Measurements from ENCODE around the gene MGAT5B. TPM values are rescaled to one million over a fixed set of nuclear protein-coding genes. Genes with fewer than 3 reads are reported as not detected.

MGAT5B gene
- total RNA-seq, 1 donor from 2014 or later, result 7.5 TPM

GRCh38 chr17:76943781-76944213, 75.6 kb downstream of the MGAT5B start:
- no peak for DNase-seq (ENCODE audit: low read depth)
- no peak for TF ChIP-seq CTCF (conservative IDR thresholded peaks at IDR 0.05; ENCODE audit: low read depth, low read length)
- no peak overlapping the region for H3K4me3 ChIP-seq (ENCODE audit: low read depth, low read length)

DNA sequence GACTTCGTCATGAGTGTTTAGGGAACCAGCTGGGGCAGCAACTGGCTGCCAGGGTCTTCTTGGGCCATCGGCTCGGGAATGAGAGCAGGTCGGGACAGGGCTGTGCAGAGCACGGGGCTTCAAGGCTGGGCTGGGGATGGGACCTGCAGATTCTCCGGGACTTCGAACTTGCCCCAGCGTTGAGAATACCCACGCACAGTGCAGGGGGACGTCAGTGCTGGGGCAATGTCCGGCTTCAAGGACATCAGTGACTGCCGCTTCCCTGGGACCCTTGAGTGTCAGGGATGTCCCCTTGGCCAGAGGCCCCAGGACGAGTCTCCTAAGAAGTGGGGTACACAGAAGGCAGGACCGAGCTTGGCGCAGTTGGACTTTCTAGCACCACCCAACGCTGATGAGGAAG, 76.3 kb downstream of the MGAT5B start:
- no peak for TF ChIP-seq CTCF (conservative IDR thresholded peaks at IDR 0.05; ENCODE audit: low read depth, low read length)
- DNase-seq (ENCODE audit: low read depth), result no peak
- H3K4me3 ChIP-seq (ENCODE audit: low read depth, low read length), result no peak overlapping the region

DNA sequence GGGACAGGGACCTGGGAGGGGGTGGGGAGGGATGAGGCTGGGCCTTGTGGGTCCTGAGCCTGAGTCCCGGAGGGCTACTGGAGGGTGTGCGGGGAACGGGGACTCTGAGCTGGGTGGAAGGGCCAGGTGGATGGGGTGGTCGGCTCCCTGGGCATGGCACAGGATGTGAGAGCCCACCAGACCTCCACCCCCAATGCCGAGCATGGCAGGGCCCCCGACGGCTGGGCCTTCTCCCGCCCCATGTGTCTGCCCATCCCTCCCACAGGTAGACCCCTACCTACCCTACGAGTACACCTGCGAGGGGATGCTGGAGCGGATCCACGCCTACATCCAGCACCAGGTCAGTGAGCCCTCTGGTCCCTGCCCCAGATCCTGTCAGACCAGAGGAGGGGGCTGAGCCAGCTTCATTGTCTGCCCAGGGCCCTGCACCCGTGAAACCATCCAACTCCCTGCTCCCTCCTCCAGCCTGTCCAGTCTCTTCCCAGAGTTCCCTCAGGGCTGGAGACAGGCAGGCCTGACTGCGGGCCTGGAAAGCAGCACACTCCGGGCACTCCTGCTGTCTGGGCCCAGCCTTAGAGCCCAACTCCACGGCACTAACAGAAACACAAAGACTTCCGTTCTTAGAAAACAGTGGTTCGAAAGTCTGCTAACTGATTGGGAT, 78.0 kb downstream of the MGAT5B start:
- H3K4me3 ChIP-seq (ENCODE audit: low read depth, low read length), result no peak overlapping the region
- DNase-seq (ENCODE audit: low read depth), result no peak
- no peak for TF ChIP-seq CTCF (conservative IDR thresholded peaks at IDR 0.05; ENCODE audit: low read depth, low read length)

DNA sequence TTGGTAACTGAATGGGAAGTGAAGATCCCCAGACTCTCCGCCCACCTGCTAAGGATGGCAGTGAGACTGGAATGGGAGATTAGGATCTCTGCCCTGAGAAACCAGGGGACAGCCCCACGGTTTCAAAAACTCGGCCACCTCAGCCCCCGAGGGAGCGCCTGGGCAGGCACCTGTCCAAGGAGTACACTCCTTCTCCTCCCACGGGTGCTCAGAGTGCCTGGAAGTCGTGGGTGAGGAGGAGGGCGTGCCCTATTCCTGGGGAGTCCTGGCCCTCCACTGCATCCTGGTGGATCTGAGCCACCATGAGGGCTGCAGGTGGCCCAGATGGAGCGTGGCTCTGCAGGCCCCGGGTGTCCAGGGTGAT, 78.5 kb downstream of the MGAT5B start:
- no peak for DNase-seq (ENCODE audit: low read depth)
- H3K4me3 ChIP-seq (ENCODE audit: low read depth, low read length), result no peak overlapping the region
- TF ChIP-seq CTCF (conservative IDR thresholded peaks at IDR 0.05; ENCODE audit: low read depth, low read length), result no peak

DNA sequence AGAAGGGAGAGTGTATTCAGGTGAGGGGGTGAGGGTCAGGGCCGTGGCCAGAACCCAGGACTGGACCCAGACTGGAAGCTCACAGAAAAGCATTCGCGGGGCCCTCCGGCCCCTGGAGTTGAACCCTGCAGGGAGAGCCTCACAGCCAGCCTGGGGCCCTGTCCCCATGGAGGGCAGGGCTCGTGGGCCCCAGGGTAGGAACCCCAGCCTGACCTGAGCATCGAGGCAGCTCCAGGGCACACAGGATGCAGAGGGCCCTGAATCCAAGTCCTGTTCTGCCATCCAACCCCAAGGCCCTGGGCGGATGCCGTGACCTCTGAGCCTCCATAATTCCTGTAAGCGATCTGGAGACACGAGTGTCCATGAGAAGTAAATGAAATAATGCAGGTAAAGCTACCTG, 79.1 kb downstream of the MGAT5B start:
- DNase-seq (ENCODE audit: low read depth), result no peak
- H3K4me3 ChIP-seq (ENCODE audit: low read depth, low read length), result no peak overlapping the region
- no peak for TF ChIP-seq CTCF (conservative IDR thresholded peaks at IDR 0.05; ENCODE audit: low read depth, low read length)

GRCh38 chr17:76947771-76948170, 79.6 kb downstream of the MGAT5B start:
- TF ChIP-seq CTCF (conservative IDR thresholded peaks at IDR 0.05; ENCODE audit: low read depth, low read length), result no peak
- H3K4me3 ChIP-seq (ENCODE audit: low read depth, low read length), result no peak overlapping the region
- DNase-seq (ENCODE audit: low read depth), result no peak

- no peak for TF ChIP-seq CTCF (conservative IDR thresholded peaks at IDR 0.05; ENCODE audit: low read depth, low read length)
- DNase-seq (ENCODE audit: low read depth), result no peak
- H3K4me3 ChIP-seq (ENCODE audit: low read depth, low read length), result no peak overlapping the region
Observed at GRCh38 chr17:76948301-76948700, 80.1 kb downstream of the MGAT5B start.
